Suprapubic skin (tissue), 4 donors: ENCODE data around the gene ANKRD35. TPM values are rescaled to one million over a fixed set of nuclear protein-coding genes. Genes with fewer than 3 reads are reported as not detected.
"Not testable (repeated sequence)": the region's sequence is repeated elsewhere in the genome, so short reads cannot be mapped to it uniquely, and the experiment has no call there.

Source experiments
- DNase-seq, 2 donors: peaks; one replicate each; pipeline ENCODE4 v3.0.0-alpha.2; 2019; ENCODE audit warnings: low spot score in 2 of 2
- H3K27ac ChIP-seq: fragments of 200-600 bp; sonication (generic); one replicate; pipeline ENCODE4 v1.5.1; 2019
- H3K27me3 ChIP-seq: fragments of 200-600 bp; sonication (generic); one replicate; pipeline ENCODE4 v1.5.1; 2019
- H3K36me3 ChIP-seq: fragments of 200-600 bp; sonication (generic); one replicate; pipeline ENCODE4 v1.5.1; 2019
- H3K4me1 ChIP-seq: fragments of 200-600 bp; sonication (generic); one replicate; pipeline ENCODE4 v1.5.1; 2019
- H3K4me3 ChIP-seq: fragments of 200-600 bp; sonication (generic); one replicate; pipeline ENCODE4 v1.5.1; 2019; ENCODE audit warnings: mild to moderate bottlenecking
- H3K9me3 ChIP-seq: fragments of 200-600 bp; sonication (generic); one replicate; pipeline ENCODE4 v1.5.1; 2019
- EP300 ChIP-seq: sonication (generic); formaldehyde crosslinking; IDR thresholded peaks from one replicate; pipeline ENCODE4 v1.6.1; 2017; ENCODE audit warnings: antibody characterized with exemption
- POLR2A ChIP-seq, 2 donors: fragments of 450-650 bp; IDR thresholded peaks; one replicate each; pipeline ENCODE4 v1.6.1; 2017; ENCODE audit warnings: antibody characterized with exemption in 2 of 2, mild to moderate bottlenecking in 2 of 2, moderate library complexity in 2 of 2
- POLR2AphosphoS5 ChIP-seq, 3 donors: sonication (generic); formaldehyde crosslinking; IDR thresholded peaks; one replicate each; pipeline ENCODE4 v1.6.1; 2017; ENCODE audit warnings: antibody characterized with exemption in 3 of 3
- WGBS: methylation state at CpG from one replicate; pipeline ENCODE4 v1.1.5; 2018; 5-methylcytosine and 5-hydroxymethylcytosine counted together
- total RNA-seq, 4 donors: library from RNA; depleted of rRNA; stranded (reverse); fragments of >200 nt; gene quantifications; one replicate each; pipeline ENCODE4 v1.1.0, GENCODE V29; 2016
- TF ChIP-seq, protein P1 (sequence below), 2 donors: fragments of 200-600 bp in 1 of 2; fragments of 450-650 bp in 1 of 2; sonication (generic) in 1 of 2; IDR thresholded peaks; one replicate each; pipeline ENCODE4 v1.5.1; 2016 to 2019; ENCODE audit warnings: antibody characterized with exemption in 2 of 2, mild to moderate bottlenecking in 1 of 2, moderate library complexity in 1 of 2

Gene ANKRD35
- total RNA-seq, 4 donors from 2014 or later = 32.9 to 62.7 (median 37.1) TPM

DNA sequence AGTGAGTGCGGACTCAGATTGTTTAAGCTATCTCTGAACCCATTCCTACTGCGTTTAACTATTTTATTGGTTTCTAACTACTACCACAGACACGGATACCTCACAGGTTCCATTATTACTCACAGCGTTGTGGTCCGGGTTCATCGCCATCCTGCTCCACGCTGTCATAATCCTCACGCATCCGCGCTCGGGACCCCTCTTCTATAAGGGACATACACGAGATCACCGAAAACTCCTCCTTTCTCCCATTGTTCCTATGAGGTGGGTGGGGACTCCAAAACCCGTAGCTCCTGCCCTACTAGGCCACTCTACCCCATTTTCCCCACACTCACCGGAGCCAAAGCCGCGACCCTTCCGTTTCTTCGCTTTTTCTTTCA, 41.0 kb upstream of the ANKRD35 start:
- Histone ChIP-seq H3K4me3 (peak overlapping the region; percentile 78), H3K9me3 (no peaks in the 10 kb centered on the region), H3K4me1 (peaks cover 20% of the 10 kb centered on the region), H3K36me3 (peaks cover 22% of the 10 kb centered on the region), H3K27me3 (no peaks in the 10 kb centered on the region), H3K27ac (peak overlapping the region; percentile 97)
- TF ChIP-seq EP300 (no peak), POLR2AphosphoS5 (IDR thresholded peaks at IDR 0.05) (no peak), POLR2A (IDR thresholded peaks at IDR 0.05) (no peak)
- TF ChIP-seq, protein P1, sequence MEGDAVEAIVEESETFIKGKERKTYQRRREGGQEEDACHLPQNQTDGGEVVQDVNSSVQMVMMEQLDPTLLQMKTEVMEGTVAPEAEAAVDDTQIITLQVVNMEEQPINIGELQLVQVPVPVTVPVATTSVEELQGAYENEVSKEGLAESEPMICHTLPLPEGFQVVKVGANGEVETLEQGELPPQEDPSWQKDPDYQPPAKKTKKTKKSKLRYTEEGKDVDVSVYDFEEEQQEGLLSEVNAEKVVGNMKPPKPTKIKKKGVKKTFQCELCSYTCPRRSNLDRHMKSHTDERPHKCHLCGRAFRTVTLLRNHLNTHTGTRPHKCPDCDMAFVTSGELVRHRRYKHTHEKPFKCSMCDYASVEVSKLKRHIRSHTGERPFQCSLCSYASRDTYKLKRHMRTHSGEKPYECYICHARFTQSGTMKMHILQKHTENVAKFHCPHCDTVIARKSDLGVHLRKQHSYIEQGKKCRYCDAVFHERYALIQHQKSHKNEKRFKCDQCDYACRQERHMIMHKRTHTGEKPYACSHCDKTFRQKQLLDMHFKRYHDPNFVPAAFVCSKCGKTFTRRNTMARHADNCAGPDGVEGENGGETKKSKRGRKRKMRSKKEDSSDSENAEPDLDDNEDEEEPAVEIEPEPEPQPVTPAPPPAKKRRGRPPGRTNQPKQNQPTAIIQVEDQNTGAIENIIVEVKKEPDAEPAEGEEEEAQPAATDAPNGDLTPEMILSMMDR (IDR thresholded peaks at IDR 0.05) = no peak
- WGBS = 6% methylated on average over 19 of the region's 19 CpGs
- no peak for DNase-seq

DNA sequence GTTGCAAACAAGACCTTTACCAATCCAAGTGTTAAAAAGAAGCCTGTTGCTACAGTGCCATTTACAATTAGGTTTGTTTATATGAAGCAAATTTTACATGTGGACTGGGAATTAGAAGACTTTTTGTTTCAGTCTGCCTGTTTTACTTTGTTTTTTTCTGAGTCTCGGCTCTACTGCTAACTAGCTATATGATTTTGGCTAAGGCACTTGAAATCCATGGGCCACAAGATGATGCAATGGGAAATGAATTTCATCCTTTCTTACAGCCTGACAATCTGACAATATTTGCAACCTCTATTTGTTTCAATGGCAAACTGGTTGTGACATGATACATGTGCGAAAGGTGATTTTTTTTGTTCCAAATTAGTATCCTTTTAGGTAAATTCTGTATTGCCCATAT, 36.6 kb upstream of the ANKRD35 start:
- Histone ChIP-seq H3K36me3 (peaks cover 22% of the 10 kb centered on the region), H3K27ac (no peak overlapping the region), H3K9me3 (no peaks in the 10 kb centered on the region), H3K27me3 (no peaks in the 10 kb centered on the region), H3K4me1 (peaks cover 32% of the 10 kb centered on the region), H3K4me3 (no peak overlapping the region)
- 68% methylated on average over 2 of the region's 2 CpGs for WGBS
- DNase-seq = no peak
- TF ChIP-seq, protein P1 (IDR thresholded peaks at IDR 0.05) = no peak
- TF ChIP-seq EP300 (no peak), POLR2A (IDR thresholded peaks at IDR 0.05) (no peak), POLR2AphosphoS5 (IDR thresholded peaks at IDR 0.05) (no peak)

DNA sequence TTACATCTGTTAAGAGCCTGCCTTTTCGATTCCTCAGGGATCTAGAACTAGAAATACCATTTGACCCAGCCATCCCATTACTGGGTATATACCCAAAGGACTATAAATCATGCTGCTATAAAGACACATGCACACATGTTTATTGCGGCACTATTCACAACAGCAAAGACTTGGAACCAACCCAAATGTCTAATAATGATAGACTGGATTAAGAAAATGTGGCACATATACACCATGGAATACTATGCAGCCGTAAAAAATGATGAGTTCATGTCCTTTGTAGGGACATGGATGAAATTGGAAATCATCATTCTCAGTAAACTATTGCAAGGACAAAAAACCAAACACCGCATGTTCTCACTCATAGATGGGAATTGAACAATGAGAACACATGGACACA, 34.6 kb upstream of the ANKRD35 start:
- not testable (repeated sequence) for H3K9me3 ChIP-seq, H3K4me3 ChIP-seq, DNase-seq, H3K27ac ChIP-seq, H3K27me3 ChIP-seq
- peaks cover 24% of the 10 kb centered on the region for H3K36me3 ChIP-seq
- peaks cover 35% of the 10 kb centered on the region for H3K4me1 ChIP-seq
- 78% methylated on average over 2 of the region's 4 CpGs for WGBS

DNA sequence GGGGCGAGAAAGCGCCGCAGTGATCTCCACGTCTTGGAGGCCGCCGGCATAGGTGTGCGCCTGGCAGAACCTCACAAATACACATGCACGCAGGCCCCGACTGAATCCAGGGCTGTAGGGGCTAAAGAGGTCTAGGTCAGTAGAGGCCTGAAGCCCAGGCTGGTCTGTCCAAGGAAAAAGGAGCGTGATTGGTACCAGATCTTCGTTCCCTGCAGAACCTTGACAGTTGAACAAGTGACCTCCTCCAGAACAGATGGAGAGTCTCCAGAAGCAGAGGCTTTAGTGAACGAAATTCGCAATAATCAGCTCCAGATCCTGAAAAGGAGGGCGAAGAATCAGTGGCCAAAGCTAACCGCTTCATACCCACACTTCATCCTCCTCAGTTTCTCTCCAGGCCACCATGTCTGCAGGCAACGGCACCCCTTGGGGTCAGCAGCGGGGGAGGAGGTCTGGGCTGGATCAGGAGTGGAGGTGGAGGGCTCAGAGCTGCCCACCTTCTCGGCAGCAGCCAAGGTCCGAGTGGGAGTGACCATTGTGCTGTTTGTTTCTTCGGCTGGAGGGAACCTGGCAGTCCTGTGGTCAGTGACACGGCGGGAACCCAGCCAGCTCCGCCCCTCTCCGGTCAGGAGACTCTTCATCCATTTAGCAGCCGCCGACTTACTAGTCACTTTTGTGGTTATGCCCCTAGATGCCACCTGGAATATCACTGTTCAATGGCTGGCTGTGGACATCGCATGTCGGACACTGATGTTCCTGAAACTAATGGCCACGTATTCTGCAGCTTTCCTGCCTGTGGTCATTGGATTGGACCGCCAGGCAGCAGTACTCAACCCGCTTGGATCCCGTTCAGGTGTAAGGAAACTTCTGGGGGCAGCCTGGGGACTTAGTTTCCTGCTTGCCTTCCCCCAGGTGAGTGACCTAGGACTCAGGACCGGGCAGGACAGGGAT, 33.6 kb upstream of the ANKRD35 start:
- no peak for TF ChIP-seq EP300
- TF ChIP-seq, protein P1 (IDR thresholded peaks at IDR 0.05) = no peak
- no peak for TF ChIP-seq POLR2AphosphoS5 (IDR thresholded peaks at IDR 0.05)
- no peak for TF ChIP-seq POLR2A (IDR thresholded peaks at IDR 0.05)
- Histone ChIP-seq H3K4me3 (peak overlapping the region; percentile 80), H3K27ac (peak overlapping the region; percentile 94), H3K36me3 (peaks cover 34% of the 10 kb centered on the region), H3K27me3 (no peaks in the 10 kb centered on the region), H3K4me1 (peaks cover 35% of the 10 kb centered on the region), H3K9me3 (no peaks in the 10 kb centered on the region)
- 5% methylated on average over 25 of the region's 33 CpGs for WGBS
- peak; percentile 83 to 95 for DNase-seq

DNA sequence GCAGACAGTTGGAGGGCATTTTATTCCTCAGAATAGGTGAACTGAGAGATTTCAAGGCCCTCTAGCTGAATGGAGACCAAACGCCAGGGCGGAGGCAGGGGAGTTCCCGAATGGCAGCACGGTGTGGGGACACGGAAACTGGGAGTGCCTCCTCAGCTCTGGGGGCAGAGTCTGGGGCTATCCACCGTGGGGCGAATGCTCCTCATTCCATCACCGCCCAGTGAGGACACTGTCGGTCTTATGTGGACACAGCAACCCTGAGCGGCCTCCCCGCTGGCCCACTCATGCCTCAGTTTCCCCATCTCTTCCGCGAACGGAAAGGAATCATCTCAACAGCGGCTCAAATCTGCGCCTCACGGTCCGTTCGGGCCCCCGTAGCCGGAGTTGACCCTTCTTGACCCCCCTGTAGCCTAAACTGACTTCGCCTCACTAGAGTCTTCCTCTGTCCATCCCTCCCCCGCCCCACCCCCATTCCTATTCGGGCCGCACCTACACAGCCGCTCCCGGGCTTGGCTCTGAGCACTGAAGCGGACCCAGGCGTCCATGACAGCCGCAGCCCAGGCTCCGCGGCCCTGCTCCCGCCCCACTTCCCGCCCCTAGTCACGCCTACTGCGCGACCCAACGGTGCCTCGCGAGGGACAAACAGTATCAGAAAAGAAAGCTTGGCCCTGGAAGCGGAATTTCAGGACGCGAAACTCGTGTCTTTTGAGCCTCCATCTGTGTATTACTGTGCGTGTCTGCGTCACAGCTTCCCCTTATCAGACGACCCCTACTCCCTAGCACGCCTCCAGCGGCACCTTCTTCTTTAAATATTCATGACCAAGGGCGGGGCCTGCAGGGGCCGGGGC, 32.7 kb upstream of the ANKRD35 start, which contains the start of gene PEX11B:
PEX11B (minus strand) TSS at position 574 of the 848 bp plus-strand sequence; CDS start at position 545, 29 bp downstream.
- TF ChIP-seq EP300 (no peak), POLR2A (IDR thresholded peaks at IDR 0.05) (peak in 1 of 2 donors; percentile 50), POLR2AphosphoS5 (IDR thresholded peaks at IDR 0.05) (peak; percentile 57 to 97 (median 59))
- TF ChIP-seq, protein P1 (IDR thresholded peaks at IDR 0.05) = no peak
- under 1% methylated on average over 36 of the region's 51 CpGs for WGBS
- H3K27me3 ChIP-seq = no peaks in the 10 kb centered on the region
- peak within 1 kb of the TSS; percentile 80 for H3K4me3 ChIP-seq
- H3K36me3 ChIP-seq = peaks cover 27% of the 10 kb centered on the region
- DNase-seq = peak; percentile 94 to 95
- H3K9me3 ChIP-seq = no peaks in the 10 kb centered on the region
- H3K4me1 ChIP-seq = peaks cover 35% of the 10 kb centered on the region
- peak within 1 kb of the TSS; percentile 94 for H3K27ac ChIP-seq
